Measurements from ENCODE around the gene GSTO2.

- TF ChIP-seq RAD21 (IDR thresholded peaks at IDR 0.05; ENCODE audit: insufficient read depth, low read depth, low read length) (no peak), CTCF (IDR thresholded peaks at IDR 0.05 in 2 of 3, conservative IDR thresholded peaks at IDR 0.05 in 1 of 3; ENCODE audit: control insufficient read depth in 2 of 3, extremely low read depth in 1 of 3, insufficient read depth in 1 of 3, low read depth in 3 of 3, low read length in 3 of 3) (no peak), CHD1 (IDR thresholded peaks at IDR 0.05; ENCODE audit: low read depth, low read length) (no peak), ZNF592 (IDR thresholded peaks at IDR 0.05) (no peak), EZH2 (IDR thresholded peaks at IDR 0.05; ENCODE audit: borderline replicate concordance, control insufficient read depth, low read depth, low read length) (no peak), POLR2AphosphoS5 (IDR thresholded peaks at IDR 0.05; ENCODE audit: low read length) (no peak), GATAD2B (conservative IDR thresholded peaks at IDR 0.05; ENCODE audit: low read depth) (no peak), POLR2A (IDR thresholded peaks at IDR 0.05; ENCODE audit: low read depth, low read length) (no peak), SPI1 (IDR thresholded peaks at IDR 0.05; ENCODE audit: borderline replicate concordance, insufficient read depth, low read depth, low read length) (no peak), EP300 (IDR thresholded peaks at IDR 0.05; ENCODE audit: borderline replicate concordance in 1 of 2, control insufficient read depth in 1 of 2, low read depth in 2 of 2, low read length in 2 of 2) (no peak), MXI1 (IDR thresholded peaks at IDR 0.05; ENCODE audit: low read depth, low read length) (no peak), NR2F1 (conservative IDR thresholded peaks at IDR 0.05) (no peak), ETV6 (conservative IDR thresholded peaks at IDR 0.05 in 1 of 2, IDR thresholded peaks at IDR 0.05 in 1 of 2; ENCODE audit: borderline replicate concordance in 1 of 2, low read depth in 1 of 2) (no peak), TARDBP (IDR thresholded peaks at IDR 0.05; ENCODE audit: borderline replicate concordance) (no peak)
These were observed 31.8 kb downstream of the GSTO2 start for GRCh38 chr10:104300736-104301292.

Measured in GM12878 (cell line).